H9 (cell line): Measurements from ENCODE around the gene TRPM2. TPM values are rescaled to one million over a fixed set of nuclear protein-coding genes. Genes with fewer than 3 reads are reported as not detected.

Experiments used
- DNase-seq: peaks from one replicate; pipeline ENCODE4 v3.0.0-alpha.2; 2017
- H2AFZ ChIP-seq: one replicate; pipeline ENCODE4 v1.6.1; 2013; ENCODE audit warnings: mild to moderate bottlenecking, low read length, control low read depth, moderate library complexity
- H2AK5ac ChIP-seq: 2 replicates; pipeline ENCODE4 v1.6.1; 2013; ENCODE audit warnings: low read length, control low read depth, mixed read lengths; ENCODE audit not compliant: insufficient read length
- H2BK120ac ChIP-seq: one replicate; pipeline ENCODE4 v1.6.1; 2013; ENCODE audit warnings: low read depth, mild to moderate bottlenecking, low read length, control low read depth, inconsistent platforms; ENCODE audit not compliant: poor library complexity, severe bottlenecking
- H2BK12ac ChIP-seq: 2 replicates; pipeline ENCODE4 v1.6.1; 2013; ENCODE audit warnings: low read length, control low read depth, mixed read lengths, low read depth; ENCODE audit not compliant: insufficient read length
- H2BK15ac ChIP-seq: 2 replicates; pipeline ENCODE4 v1.6.1; 2013; ENCODE audit warnings: low read depth, low read length, control low read depth
- H2BK20ac ChIP-seq: one replicate; pipeline ENCODE4 v1.6.1; 2013; ENCODE audit warnings: low read depth, mild to moderate bottlenecking, low read length, control low read depth, inconsistent platforms; ENCODE audit not compliant: poor library complexity, severe bottlenecking
- H2BK5ac ChIP-seq: 2 replicates; pipeline ENCODE4 v1.6.1; 2013; ENCODE audit warnings: low read length, control low read depth, mixed read lengths; ENCODE audit not compliant: insufficient read length
- H3K14ac ChIP-seq: 2 replicates; pipeline ENCODE4 v1.6.1; 2013; ENCODE audit warnings: low read length, control low read depth; ENCODE audit not compliant: insufficient read depth
- H3K18ac ChIP-seq: 2 replicates; pipeline ENCODE4 v1.6.1; 2013; ENCODE audit warnings: low read depth, mild to moderate bottlenecking, mixed read lengths, low read length, control low read depth; ENCODE audit not compliant: insufficient read length
- H3K23ac ChIP-seq: 2 replicates; pipeline ENCODE4 v1.6.1; 2013; ENCODE audit warnings: low read length, control low read depth, mixed read lengths, low read depth; ENCODE audit not compliant: insufficient read length
- H3K23me2 ChIP-seq: 2 replicates; pipeline ENCODE4 v1.6.1; 2013; ENCODE audit warnings: low read depth, mild to moderate bottlenecking, mixed read lengths, low read length, control low read depth; ENCODE audit not compliant: insufficient read length, poor library complexity, severe bottlenecking
- H3K27ac ChIP-seq: 2 replicates; pipeline ENCODE4 v1.5.1; 2013; ENCODE audit warnings: low read length, control low read depth, mixed read lengths, low read depth; ENCODE audit not compliant: insufficient read length
- H3K27me3 ChIP-seq: 2 replicates; pipeline ENCODE4 v1.6.1; 2013; ENCODE audit warnings: low read length, control low read depth, inconsistent platforms; ENCODE audit not compliant: insufficient read depth
- H3K4ac ChIP-seq: 2 replicates; pipeline ENCODE4 v1.6.1; 2013; ENCODE audit warnings: low read depth, mild to moderate bottlenecking, control low read depth, inconsistent platforms, low read length, moderate library complexity
- H3K4me1 ChIP-seq: 2 replicates; pipeline ENCODE4 v1.6.1; 2013; ENCODE audit warnings: low read length, control low read depth, inconsistent platforms; ENCODE audit not compliant: insufficient read depth
- H3K4me2 ChIP-seq: 2 replicates; pipeline ENCODE4 v1.6.1; 2013; ENCODE audit warnings: low read length, control low read depth, mixed read lengths; ENCODE audit not compliant: insufficient read length, insufficient read depth
- H3K56ac ChIP-seq: 2 replicates; pipeline ENCODE4 v1.6.1; 2013; ENCODE audit warnings: low read depth, mild to moderate bottlenecking, mixed read lengths, low read length, control low read depth; ENCODE audit not compliant: insufficient read length
- H3K79me1 ChIP-seq: 2 replicates; pipeline ENCODE4 v1.6.1; 2013; ENCODE audit warnings: low read depth, mild to moderate bottlenecking, moderate library complexity, low read length, control low read depth, inconsistent platforms; ENCODE audit not compliant: insufficient read depth, poor library complexity, severe bottlenecking
- H3K79me2 ChIP-seq: 2 replicates; pipeline ENCODE4 v1.6.1; 2013; ENCODE audit warnings: low read length, control low read depth, inconsistent platforms; ENCODE audit not compliant: insufficient read depth
- H3K9ac ChIP-seq: 2 replicates; pipeline ENCODE4 v1.6.1; 2013; ENCODE audit warnings: low read length, control low read depth, mixed read lengths; ENCODE audit not compliant: insufficient read length; ENCODE audit errors: extremely low read depth
- H3K9me3 ChIP-seq: one replicate; pipeline ENCODE4 v1.6.1; 2013; ENCODE audit warnings: low read depth, low read length, inconsistent platforms; ENCODE audit not compliant: control insufficient read depth
- H3T11ph ChIP-seq: one replicate; pipeline ENCODE4 v1.6.1; 2013; ENCODE audit warnings: mild to moderate bottlenecking, low read length, control low read depth, inconsistent platforms
- H4K20me1 ChIP-seq: one replicate; pipeline ENCODE4 v1.6.1; 2013; ENCODE audit not compliant: control insufficient read depth, insufficient read length, insufficient read depth
- H4K5ac ChIP-seq: 2 replicates; pipeline ENCODE4 v1.6.1; 2013; ENCODE audit warnings: low read depth, mild to moderate bottlenecking, mixed read lengths, low read length, control low read depth; ENCODE audit not compliant: insufficient read length
- H4K8ac ChIP-seq: replicated peaks from 2 replicates; pipeline ENCODE4 v1.6.1; 2013; ENCODE audit warnings: low read length, control low read depth, mixed read lengths, low read depth; ENCODE audit not compliant: insufficient read length
- H4K91ac ChIP-seq: 2 replicates; pipeline ENCODE4 v1.6.1; 2013; ENCODE audit warnings: low read depth, mild to moderate bottlenecking, moderate library complexity, mixed read lengths, low read length, control low read depth; ENCODE audit not compliant: insufficient read length
- H3K27ac Mint-ChIP-seq, 3 experiments: 2 replicates in 2 of 3; 3 replicates in 1 of 3; pipeline ENCODE4 v1.8.0; 2020 to 2021; ENCODE audit warnings: mixed read lengths in 3 of 3, mild to moderate bottlenecking in 1 of 3, moderate library complexity in 1 of 3
- H3K27me3 Mint-ChIP-seq: 2 replicates; pipeline ENCODE4 v1.8.0; 2021; ENCODE audit warnings: low read depth, mild to moderate bottlenecking, moderate library complexity, mixed read lengths
- H3K36me3 Mint-ChIP-seq, 3 experiments: 2 replicates in 2 of 3; 3 replicates in 1 of 3; pipeline ENCODE4 v1.8.0; 2020 to 2021; ENCODE audit warnings: low read depth in 3 of 3, mixed read lengths in 3 of 3; ENCODE audit not compliant: insufficient read depth in 1 of 3
- H3K4me1 Mint-ChIP-seq, 2 experiments: 2 replicates each; pipeline ENCODE4 v1.8.0; 2020; ENCODE audit warnings: mixed read lengths in 2 of 2
- H3K4me3 Mint-ChIP-seq, 2 experiments: 2 replicates in 1 of 2; 3 replicates in 1 of 2; pipeline ENCODE4 v1.8.0; 2020 to 2021; ENCODE audit warnings: mild to moderate bottlenecking in 2 of 2, mixed read lengths in 2 of 2, moderate library complexity in 1 of 2
- H3K9me3 Mint-ChIP-seq, 2 experiments: 2 replicates in 1 of 2; 3 replicates in 1 of 2; pipeline ENCODE4 v1.8.0; 2020; ENCODE audit warnings: mild to moderate bottlenecking in 2 of 2, mixed read lengths in 2 of 2, moderate library complexity in 1 of 2
- CTCF ChIP-seq: fragments of 200-600 bp; sonication (generic); conservative IDR thresholded peaks from 3 replicates; pipeline ENCODE4 v1.8.0; 2021; ENCODE audit warnings: antibody characterized with exemption, mild to moderate bottlenecking
- WGBS: extraction: QIAGEN DNeasy Blood & Tissue Kit; methylation state at CpG from one replicate; pipeline ENCODE4 v1.1.7; 2013; ENCODE audit warnings: missing lambda C conversion rate, low lambda C conversion rate, mixed read lengths; ENCODE audit not compliant: insufficient read length; ENCODE audit errors: extremely low coverage; 5-methylcytosine and 5-hydroxymethylcytosine counted together
- total RNA-seq: library from RNA; stranded (reverse); gene quantifications from 2 replicates; pipeline ENCODE4 v1.2.1, GENCODE V29; 2021

Gene TRPM2
- total RNA-seq, 1 experiment from 2014 or later = 0.68 TPM

GRCh38 chr21:44312089-44312488, 41.3 kb upstream of the TRPM2 start:
- Histone ChIP-seq H3K4me2 (no peak overlapping the region), H3K79me2 (no peaks in the 10 kb centered on the region), H3K9me3 (no peaks in the 10 kb centered on the region), H3K23ac (no peak overlapping the region), H3K56ac (no peak overlapping the region), H2BK12ac (no peak overlapping the region), H3K18ac (no peak overlapping the region), H3K4me1 (no peaks in the 10 kb centered on the region), H3K79me1 (no peaks in the 10 kb centered on the region), H4K91ac (no peak overlapping the region), H2BK15ac (no peak overlapping the region), H3K23me2 (no peaks in the 10 kb centered on the region), H4K20me1 (no peaks in the 10 kb centered on the region), H3T11ph (no peak overlapping the region), H3K14ac (no peak overlapping the region), H4K8ac (no peak overlapping the region), H3K4ac (no peak overlapping the region), H3K27ac (no peak overlapping the region), H3K27me3 (no peaks in the 10 kb centered on the region), H4K5ac (no peak overlapping the region), H2BK20ac (no peak overlapping the region), H3K9ac (no peak overlapping the region), H2BK5ac (no peak overlapping the region), H2AFZ (no peak overlapping the region), H2AK5ac (no peak overlapping the region), H2BK120ac (no peak overlapping the region)
- peaks cover 2 to 9% of the 10 kb centered on the region in 2 experiments; a peak in 2 of 4 replicates for H3K4me1 Mint-ChIP-seq
- H3K4me3 Mint-ChIP-seq = no peak overlapping the region
- DNase-seq = no peak
- TF ChIP-seq CTCF = no peak
- no peaks in the 10 kb centered on the region for H3K9me3 Mint-ChIP-seq
- peaks cover 10 to 33% (median 32%) of the 10 kb centered on the region in 3 experiments for H3K36me3 Mint-ChIP-seq
- no peaks in the 10 kb centered on the region; the same call in none of the 2 replicates for H3K27me3 Mint-ChIP-seq
- WGBS = no CpG with 5 or more reads among the region's 22 CpGs
- H3K27ac Mint-ChIP-seq = peak overlapping the region in 2 of 3 experiments; percentile 28 to 48; a peak in 2 of 7 replicates
